Mesothelial cell of epicardium (in vitro differentiated cells): Measurements from ENCODE around the gene INPP5J. TPM values are rescaled to one million over a fixed set of nuclear protein-coding genes. Genes with fewer than 3 reads are reported as not detected.

Experiments
- DNase-seq, 2 experiments: peaks; one replicate each; pipeline ENCODE4 v3.0.0; 2021; ENCODE audit warnings: low spot score in 2 of 2; ENCODE audit not compliant: unreplicated experiment in 2 of 2
- H3K27ac Mint-ChIP-seq: 2 replicates; pipeline ENCODE4 v1.8.0; 2021; ENCODE audit warnings: mixed read lengths
- H3K27me3 Mint-ChIP-seq: 2 replicates; pipeline ENCODE4 v1.8.0; 2021; ENCODE audit warnings: low read depth, mixed read lengths
- H3K36me3 Mint-ChIP-seq: 2 replicates; pipeline ENCODE4 v1.8.0; 2021; ENCODE audit warnings: mixed read lengths
- H3K4me1 Mint-ChIP-seq: 2 replicates; pipeline ENCODE4 v1.8.0; 2021; ENCODE audit warnings: mixed read lengths
- H3K4me3 Mint-ChIP-seq: 2 replicates; pipeline ENCODE4 v1.8.0; 2021; ENCODE audit warnings: mild to moderate bottlenecking, moderate library complexity, mixed read lengths
- H3K9me3 Mint-ChIP-seq: 2 replicates; pipeline ENCODE4 v1.8.0; 2021; ENCODE audit warnings: mixed read lengths
- CTCF ChIP-seq: fragments of 200-600 bp; sonication (generic); IDR thresholded peaks from one replicate; pipeline ENCODE4 v1.5.0; 2021; ENCODE audit warnings: antibody characterized with exemption; ENCODE audit not compliant: unreplicated experiment
- total RNA-seq: library from RNA; stranded (reverse); gene quantifications from 3 replicates; pipeline ENCODE4 v1.2.1, GENCODE V29; 2021

INPP5J gene
- total RNA-seq, 1 donor from 2014 or later: 8.6 TPM

GRCh38 chr22:31125521-31126117 is 2.9 kb downstream of the INPP5J start:
- no peak for TF ChIP-seq CTCF
- H3K27me3 Mint-ChIP-seq: no peaks in the 10 kb centered on the region
- H3K36me3 Mint-ChIP-seq: no peaks in the 10 kb centered on the region
- no peaks in the 10 kb centered on the region for H3K9me3 Mint-ChIP-seq
- no peak overlapping the region for H3K4me3 Mint-ChIP-seq
- H3K4me1 Mint-ChIP-seq: peaks cover 16% of the 10 kb centered on the region
- DNase-seq: no peak
- H3K27ac Mint-ChIP-seq: no peak overlapping the region

GRCh38 chr22:31126128-31126868 is 3.5 kb downstream of the INPP5J start:
- Mint-ChIP-seq H3K36me3 (peaks cover 1% of the 10 kb centered on the region), H3K4me1 (peaks cover 16% of the 10 kb centered on the region), H3K27ac (no peak overlapping the region), H3K4me3 (no peak overlapping the region), H3K27me3 (no peaks in the 10 kb centered on the region), H3K9me3 (no peaks in the 10 kb centered on the region)
- no peak for DNase-seq
- TF ChIP-seq CTCF: no peak

- H3K9me3 Mint-ChIP-seq: no peaks in the 10 kb centered on the region
Measured at GRCh38 chr22:31126869-31127175, 4.1 kb downstream of the INPP5J start.

GRCh38 chr22:31127181-31127772 is 4.5 kb downstream of the INPP5J start:
- H3K27ac Mint-ChIP-seq: no peak overlapping the region
- H3K4me1 Mint-ChIP-seq: peaks cover 11% of the 10 kb centered on the region
- H3K27me3 Mint-ChIP-seq: no peaks in the 10 kb centered on the region
- H3K36me3 Mint-ChIP-seq: peaks cover 1% of the 10 kb centered on the region
- no peak overlapping the region for H3K4me3 Mint-ChIP-seq
- no peak for TF ChIP-seq CTCF
- no peak for DNase-seq
- no peaks in the 10 kb centered on the region for H3K9me3 Mint-ChIP-seq

More at GRCh38 chr22:31126869-31127175, 4.1 kb downstream of the INPP5J start:
- Mint-ChIP-seq H3K4me1 (peaks cover 16% of the 10 kb centered on the region), H3K36me3 (peaks cover 1% of the 10 kb centered on the region), H3K4me3 (no peak overlapping the region), H3K27me3 (no peaks in the 10 kb centered on the region), H3K27ac (no peak overlapping the region)
- TF ChIP-seq CTCF: no peak
- DNase-seq: no peak

- DNase-seq: no peak
- no peaks in the 10 kb centered on the region for H3K27me3 Mint-ChIP-seq
- TF ChIP-seq CTCF: no peak
- H3K9me3 Mint-ChIP-seq: no peaks in the 10 kb centered on the region
- no peak overlapping the region for H3K4me3 Mint-ChIP-seq
- H3K27ac Mint-ChIP-seq: no peak overlapping the region
- peaks cover 7% of the 10 kb centered on the region for H3K4me1 Mint-ChIP-seq
- peaks cover 1% of the 10 kb centered on the region for H3K36me3 Mint-ChIP-seq
Measured at GRCh38 chr22:31128156-31128555, 5.4 kb downstream of the INPP5J start.
